NCI-H2196 treated with DMSO at 0.1 percent for 48 hours (cell line): ENCODE data around the gene CLASP1.
A peak's percentile ranks its signal among the peaks of the same experiment; 100 is the strongest.

ENCODE experiments used
- DNase-seq: peaks from one replicate; lab custom pipeline; 2025; ENCODE audit not compliant: unreplicated experiment; lab: John Stamatoyannopoulos, UW

The CLASP1 gene

DNA sequence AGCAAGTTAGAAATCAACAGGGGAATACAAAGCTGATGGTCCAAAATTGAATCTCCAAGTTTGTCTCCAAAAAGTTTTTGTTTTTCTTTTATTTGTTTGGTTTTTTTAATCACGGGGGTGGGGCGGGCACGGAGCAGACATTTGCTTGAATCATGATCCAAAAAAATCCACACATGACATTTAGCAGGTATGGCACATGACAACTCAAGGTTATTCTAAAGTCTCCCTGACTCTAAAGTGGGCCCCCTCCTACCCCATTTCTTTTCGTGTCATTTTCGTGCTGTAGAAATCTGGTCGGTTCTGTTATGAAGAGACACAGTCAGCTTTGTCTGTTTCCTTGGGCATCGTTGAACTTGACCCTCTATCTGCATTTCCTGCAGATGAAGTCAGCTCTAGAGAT is 104.0 kb downstream of the CLASP1 start:
- DNase-seq: no peak

- no peak for DNase-seq
These were observed 107.8 kb downstream of the CLASP1 start for GRCh38 chr2:121541495-121541894.

DNA sequence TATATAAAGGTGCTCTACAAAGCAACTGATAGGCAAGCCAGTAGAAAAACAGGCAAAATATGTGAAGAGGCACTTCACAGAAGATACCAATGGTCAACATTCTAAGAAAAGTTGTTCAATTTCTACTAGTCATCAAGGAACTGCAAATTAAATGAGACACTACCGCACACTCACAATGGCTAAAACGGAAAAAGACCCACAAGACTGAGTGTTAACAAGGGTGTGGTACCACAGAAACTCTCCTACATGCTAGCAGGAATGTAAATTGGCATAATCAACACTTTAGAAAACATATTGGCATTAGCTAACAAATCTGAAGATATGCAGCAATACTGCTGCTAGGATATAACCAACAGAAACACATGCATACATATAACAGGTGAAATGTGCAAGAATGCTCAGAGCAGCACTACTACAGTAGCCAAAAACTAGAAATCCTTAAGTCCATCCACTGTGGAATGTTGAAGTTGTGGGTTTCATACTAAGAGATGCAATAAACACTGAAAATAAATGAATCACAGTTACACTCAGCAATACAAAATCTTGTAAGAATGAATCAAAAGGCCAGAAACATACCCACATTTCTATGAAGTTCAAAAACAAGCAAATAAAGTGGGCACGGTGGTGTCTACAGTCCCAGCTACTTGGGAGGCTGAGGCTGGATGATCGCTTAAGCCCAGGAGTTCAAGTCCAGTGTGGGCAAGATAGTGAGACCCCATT is 109.4 kb downstream of the CLASP1 start:
- no peak for DNase-seq

- no peak for DNase-seq
These were observed 112.3 kb downstream of the CLASP1 start for GRCh38 chr2:121536850-121537557.

- DNase-seq: no peak
These were observed 112.9 kb downstream of the CLASP1 start for GRCh38 chr2:121536347-121536746.

GRCh38 chr2:121534007-121534406 is 115.3 kb downstream of the CLASP1 start:
- DNase-seq: no peak

DNA sequence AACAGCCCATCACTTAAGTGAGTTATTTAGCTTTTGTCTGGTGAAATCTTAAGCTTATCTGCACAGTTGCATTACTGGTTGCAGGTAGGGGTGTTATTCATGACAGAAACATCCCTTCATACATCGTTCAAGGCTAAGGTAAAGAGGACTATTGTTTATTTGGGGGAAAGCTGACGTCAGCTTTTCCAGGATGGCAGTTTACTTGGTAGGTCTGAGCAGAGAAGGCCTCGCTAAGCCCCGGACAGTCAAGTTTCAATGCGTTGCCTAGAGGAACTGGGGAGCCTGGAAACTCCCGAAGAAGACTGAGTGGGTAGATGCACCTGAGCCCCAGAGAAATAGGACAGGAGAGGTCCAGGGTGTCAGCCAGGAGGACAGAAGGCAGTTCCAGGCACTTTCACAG is 116.4 kb downstream of the CLASP1 start:
- DNase-seq: no peak

GRCh38 chr2:121532347-121532766 is 116.9 kb downstream of the CLASP1 start:
- no peak for DNase-seq

DNA sequence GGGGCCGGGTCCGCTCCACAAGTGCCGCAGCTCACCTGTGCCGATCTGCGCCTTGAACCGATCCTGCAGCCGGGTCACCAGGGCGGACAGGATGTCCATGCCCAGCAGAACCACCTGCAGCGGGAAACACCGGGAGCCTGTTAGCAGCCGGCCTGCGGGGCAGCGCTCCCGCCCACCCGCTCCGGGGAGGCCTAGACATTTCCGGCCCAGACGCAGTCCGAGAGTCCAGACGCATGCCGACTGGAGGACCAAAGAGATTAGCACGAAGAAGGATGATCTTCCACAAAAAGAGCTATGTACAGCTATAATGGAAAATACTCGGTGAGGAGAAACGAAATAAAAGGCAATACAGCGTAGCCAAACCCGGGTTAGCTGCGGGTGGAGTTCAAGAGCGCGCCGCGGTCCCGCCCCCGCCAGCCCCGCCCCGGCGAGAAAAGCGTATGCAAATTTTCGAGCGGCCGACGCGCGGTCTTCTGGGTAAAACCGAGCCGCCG is 119.0 kb downstream of the CLASP1 start:
- DNase-seq: peak; percentile 72

DNA sequence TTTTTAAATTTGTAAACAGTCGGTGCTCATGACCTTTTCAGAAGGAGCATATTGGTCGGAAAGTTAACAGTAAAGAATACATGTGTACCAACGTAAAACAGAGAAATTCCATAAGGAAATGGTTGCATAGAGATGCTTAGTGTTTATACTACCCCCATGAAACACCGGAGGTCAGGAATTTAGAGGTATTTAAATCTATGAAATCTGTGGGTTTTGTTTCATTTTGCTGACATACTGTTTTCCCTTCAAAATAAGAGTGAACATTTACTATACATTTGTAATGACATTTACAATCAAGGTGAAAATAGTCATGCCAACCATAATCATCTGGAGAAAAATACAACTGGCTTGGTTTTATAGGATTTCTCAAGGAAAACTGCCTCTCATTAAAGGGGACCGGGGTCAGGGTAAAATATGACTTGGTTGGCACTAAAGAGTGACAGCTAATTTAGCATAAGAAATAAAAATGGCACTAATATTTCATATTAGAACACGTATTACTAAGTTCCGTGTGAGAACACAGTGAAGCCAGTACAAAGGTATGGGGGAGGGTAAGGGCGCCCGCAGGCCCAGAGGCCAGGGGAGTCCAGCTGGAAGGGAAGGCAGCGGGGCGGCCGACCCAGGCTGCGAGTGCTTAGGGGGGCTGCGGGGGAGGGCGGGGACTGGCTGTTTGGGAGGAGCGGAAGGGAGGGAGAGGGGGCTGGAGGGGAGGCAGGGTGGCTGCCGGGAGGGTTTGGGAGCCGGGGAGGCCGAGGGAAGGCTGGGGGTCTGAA is 119.6 kb downstream of the CLASP1 start:
- DNase-seq: peak; percentile 55

DNA sequence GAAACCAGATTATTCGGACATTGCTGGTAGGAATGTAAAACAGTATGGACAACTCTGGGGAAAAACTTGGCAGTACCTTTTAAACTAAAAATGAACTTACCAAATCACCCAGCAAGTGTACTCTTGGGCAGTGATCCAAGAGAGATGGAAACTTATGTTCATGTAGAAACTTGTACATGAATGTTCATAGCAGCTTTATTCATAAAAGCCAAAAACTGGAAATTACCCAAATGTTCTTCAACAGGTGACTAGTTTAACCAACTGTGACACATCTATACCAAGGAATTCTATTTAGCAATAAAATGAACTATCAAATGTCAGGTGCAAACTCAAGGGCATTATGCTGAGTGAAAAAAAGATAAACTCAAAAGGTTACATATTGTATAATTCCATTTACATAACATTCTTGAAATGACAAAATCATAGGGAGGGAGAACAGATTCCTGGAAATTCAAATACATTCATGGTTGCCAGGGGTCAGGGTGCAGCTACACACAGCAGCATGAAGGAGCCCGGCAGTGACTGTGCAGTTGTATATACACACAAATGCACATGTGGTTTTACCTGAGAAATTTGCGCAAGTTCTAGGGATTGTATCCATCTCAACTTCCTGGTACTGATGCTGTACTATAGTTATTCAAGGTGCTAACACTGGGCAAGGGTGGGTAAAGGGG is 122.1 kb downstream of the CLASP1 start:
- no peak for DNase-seq

GRCh38 chr2:121524685-121525425 is 124.4 kb downstream of the CLASP1 start:
- no peak for DNase-seq

DNA sequence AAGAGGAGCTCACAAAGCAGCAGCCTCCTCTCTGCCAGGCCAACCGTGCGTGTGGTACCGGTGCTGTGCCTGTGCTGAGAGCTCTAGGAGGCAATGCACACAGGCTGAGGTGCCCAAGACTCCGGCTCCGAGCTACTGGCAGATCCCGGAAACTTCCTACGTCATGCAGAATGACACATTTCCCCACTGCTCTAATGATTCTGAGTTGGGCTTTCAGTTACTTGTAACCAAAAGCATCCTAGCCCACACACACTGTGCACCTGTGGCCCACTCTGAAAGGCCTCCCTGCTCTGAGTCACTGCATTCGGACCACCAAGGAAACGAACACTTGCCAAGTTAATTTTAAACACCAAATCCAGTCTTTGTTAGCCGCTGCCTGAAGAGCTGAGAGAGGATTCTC is 127.9 kb downstream of the CLASP1 start:
- DNase-seq: no peak

DNA sequence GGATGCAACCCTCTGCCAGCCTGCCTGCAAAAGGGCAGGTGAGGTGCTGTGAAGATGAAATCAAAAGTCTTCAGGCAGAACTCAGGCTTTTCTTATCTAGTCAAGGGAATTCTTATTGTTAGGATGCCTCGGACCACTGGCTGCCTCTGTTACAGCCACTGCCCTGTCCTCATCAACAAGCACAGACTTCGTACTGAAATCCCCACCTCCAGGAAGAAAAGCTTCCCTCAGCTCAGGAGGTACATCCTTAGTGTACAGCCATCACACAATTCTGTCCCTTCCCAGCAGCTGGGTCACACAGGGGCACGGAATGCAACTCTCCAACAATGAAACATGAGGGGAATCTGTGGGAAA is 128.6 kb downstream of the CLASP1 start:
- no peak for DNase-seq

GRCh38 chr2:121519732-121520640 is 129.3 kb downstream of the CLASP1 start:
- no peak for DNase-seq

DNA sequence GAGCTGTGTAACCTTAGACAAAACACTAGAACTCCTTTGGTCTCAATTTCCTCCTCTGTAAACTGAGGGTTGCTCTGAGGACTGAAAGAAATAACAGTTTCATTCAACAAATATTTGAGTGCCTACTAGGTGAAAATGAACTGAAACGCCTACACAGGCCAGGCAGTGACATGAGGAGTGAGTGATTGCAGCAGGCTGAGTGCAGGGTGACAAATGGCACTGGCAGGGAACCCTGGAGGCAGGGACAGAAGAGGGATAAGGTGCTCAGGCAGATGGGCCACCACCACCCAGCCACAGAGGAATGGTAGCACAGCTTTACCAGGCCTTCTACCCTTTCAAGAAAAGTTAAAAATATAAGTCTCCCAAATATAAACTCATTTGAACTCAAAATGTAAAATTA is 130.1 kb downstream of the CLASP1 start:
- no peak for DNase-seq

- no peak for DNase-seq
These were observed 135.5 kb downstream of the CLASP1 start for GRCh38 chr2:121513597-121514333.

- DNase-seq: no peak
These were observed 138.4 kb downstream of the CLASP1 start for GRCh38 chr2:121510857-121511256.

GRCh38 chr2:121506621-121507020 is 142.6 kb downstream of the CLASP1 start:
- DNase-seq: no peak
